Daoy (cell line): ENCODE data around the gene SPNS3. TPM values are rescaled to one million over a fixed set of nuclear protein-coding genes. Genes with fewer than 3 reads are reported as not detected.
A peak's percentile ranks its signal among the peaks of the same experiment; 100 is the strongest.

Experiments
- DNase-seq: peaks from one replicate; pipeline ENCODE4 v3.0.0-alpha.2; 2015; ENCODE audit warnings: low read depth
- total RNA-seq: library from RNA; depleted of rRNA; stranded (reverse); fragments of >200 nt; shearing (Covaris generic); gene quantifications from 2 replicates; pipeline ENCODE4 v1.2.3, GENCODE V29; 2014; rRNA removed

The SPNS3 gene
- 0.11 TPM in 1 of 2 replicates, not detected in the other for total RNA-seq

DNA sequence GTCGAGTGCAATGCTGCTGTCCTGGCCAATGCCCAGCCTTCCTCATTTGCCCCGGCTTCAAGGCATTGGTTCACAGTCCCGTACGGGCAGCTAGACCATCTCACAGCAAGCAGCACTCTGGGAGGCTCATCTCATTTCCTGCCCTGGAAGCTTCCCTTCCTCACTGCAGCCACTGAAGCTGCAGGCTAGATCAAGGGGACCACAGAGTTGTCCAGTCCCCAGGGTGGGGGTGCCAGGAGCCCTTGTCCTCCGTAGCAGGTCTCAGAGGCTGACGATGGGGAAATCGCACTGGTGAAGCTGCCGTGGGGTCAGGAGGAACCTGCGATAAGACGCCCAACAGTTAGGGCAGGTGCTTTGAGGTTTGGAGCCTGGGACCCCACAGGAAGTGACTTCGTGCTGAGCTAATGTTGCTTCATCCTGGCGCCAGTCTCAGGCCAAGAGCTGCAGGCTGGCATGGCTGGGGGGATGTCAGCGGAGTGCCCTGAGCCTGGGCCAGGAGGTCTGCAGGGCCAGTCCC lies at the start of gene SPNS3:
Gene SPNS3, plus strand, starts transcription at position 426 of the 517 bp plus-strand sequence. Its CDS starts 28 bp downstream, at position 454.
- peak; percentile 52 for DNase-seq

- no peak for DNase-seq
These were observed 47.3 kb upstream of the SPNS3 start for GRCh38 chr17:4386406-4386805.

GRCh38 chr17:4387137-4387536 lies 46.6 kb upstream of the SPNS3 start:
- no peak for DNase-seq

- no peak for DNase-seq
These were observed 44.7 kb upstream of the SPNS3 start for GRCh38 chr17:4389079-4389478.

DNA sequence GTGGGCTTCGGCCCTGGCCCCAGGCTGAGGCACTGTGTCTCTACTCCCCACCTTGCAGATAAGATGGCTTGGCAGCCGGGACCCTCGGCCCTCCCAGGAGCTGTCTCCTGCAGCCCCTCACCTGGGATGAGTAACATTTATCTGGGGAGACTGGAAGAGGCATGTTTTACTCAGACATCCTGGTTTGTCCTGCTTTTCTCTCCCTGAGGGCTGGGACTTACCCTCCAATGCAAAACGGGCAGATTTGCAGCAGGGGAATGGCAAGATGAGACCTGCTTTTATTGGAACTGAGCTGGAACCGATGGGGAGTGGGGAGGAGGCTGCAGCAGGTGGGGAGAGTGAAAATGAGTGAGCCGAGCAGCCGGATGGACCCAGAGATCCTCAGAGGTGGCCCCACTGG lies 39.9 kb upstream of the SPNS3 start:
- no peak for DNase-seq

DNA sequence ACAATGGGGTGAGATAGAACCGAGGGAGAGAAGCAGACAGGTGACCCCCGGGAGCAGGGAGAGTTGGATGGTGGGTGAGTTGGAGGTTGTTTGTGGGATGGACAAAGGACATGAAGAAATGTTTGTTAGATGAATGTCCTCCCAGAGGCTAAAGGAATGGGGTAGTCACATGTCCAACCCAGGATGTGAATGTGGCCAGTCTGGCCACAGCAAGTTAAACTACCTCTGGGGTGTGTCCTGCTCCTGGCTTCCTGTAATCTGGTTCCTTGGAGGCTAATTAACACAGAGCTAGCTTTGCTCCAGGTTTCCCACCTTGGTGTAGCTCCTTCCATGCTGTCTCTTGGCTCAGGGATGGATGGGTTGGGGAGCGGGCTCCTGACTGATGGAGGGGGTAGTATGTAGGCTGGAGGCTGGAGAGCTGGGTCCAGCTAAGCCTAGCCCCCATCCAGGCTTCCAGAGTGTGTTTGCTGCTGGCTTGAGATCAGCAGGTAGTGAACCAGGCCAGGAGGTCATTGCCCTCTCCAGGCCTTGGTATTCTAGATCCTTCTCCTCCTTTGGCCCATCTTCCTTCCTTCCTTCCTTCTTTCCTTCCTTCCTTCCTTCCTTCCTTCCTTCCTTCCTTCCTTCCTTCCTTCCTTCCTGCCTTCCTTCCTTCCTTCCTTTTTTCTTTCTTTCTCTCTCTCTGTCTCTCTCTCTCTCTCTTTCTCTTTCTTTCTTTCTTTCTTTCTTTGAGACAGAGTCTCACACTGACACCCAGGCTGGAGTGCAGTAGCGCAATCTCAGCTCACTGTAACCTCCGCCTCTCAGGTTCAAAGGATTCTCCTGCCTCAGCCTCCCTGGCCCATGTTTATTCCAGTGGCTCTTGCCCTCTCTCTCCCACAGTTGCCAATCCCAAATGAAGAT lies 39.3 kb upstream of the SPNS3 start:
- DNase-seq: no peak

DNA sequence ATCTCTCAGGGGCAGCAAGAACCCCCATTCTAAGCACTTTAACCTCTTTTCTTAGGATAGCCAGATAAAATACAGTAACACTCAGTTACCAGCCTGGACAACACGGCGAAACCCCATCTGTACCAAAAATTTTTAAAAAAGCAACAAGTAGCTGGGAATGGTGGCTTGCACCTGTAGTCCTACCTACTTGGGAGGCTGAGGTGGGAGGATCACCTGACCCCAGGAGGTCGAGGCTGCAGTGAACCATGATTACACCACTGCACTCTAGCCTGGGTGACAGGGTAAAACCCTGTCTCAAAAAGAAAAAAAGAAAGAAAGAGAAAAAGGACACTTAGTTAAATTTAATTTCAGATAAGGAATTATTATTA lies 38.6 kb upstream of the SPNS3 start:
- no peak for DNase-seq

DNA sequence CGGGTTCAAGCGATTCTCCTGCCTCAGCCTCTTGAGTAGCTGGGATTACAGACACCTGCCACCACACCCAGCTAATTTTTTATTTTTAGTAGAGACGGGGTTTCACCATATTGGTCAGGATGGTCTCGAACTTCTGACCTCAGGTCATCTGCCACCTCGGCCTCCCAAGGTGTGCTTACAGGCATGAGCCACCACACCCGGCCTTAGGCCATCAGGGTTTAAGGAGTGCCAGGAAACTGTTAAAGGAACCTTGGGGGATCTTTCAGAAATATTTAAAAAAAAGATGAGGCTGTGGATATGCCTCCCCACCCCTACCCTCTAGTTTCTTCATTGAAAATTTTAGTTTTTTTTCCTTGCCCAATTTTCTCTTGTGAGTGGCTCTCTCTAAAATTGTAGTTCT lies 35.9 kb upstream of the SPNS3 start:
- no peak for DNase-seq

- no peak for DNase-seq
These were observed 28.6 kb upstream of the SPNS3 start for GRCh38 chr17:4405038-4405669.

DNA sequence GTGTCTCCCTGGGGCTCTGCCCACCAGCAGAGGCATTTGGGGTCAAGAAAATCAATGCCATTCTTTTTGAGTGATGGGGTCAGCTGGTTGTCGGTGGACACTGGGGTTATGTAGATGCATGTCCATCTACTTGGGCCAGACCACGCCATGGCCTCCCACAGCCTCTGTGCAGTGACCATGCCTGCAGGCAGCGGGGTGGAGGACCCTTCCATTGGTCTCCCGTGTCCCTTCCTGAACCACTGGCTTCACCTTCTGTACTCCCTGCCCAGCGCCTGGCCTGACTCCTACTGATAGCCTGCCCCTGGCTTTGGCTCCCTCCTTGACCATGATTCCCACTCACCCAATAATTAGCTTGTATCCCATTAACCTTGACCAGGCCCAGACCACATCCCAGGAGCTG lies 28.0 kb upstream of the SPNS3 start:
- DNase-seq: no peak

DNA sequence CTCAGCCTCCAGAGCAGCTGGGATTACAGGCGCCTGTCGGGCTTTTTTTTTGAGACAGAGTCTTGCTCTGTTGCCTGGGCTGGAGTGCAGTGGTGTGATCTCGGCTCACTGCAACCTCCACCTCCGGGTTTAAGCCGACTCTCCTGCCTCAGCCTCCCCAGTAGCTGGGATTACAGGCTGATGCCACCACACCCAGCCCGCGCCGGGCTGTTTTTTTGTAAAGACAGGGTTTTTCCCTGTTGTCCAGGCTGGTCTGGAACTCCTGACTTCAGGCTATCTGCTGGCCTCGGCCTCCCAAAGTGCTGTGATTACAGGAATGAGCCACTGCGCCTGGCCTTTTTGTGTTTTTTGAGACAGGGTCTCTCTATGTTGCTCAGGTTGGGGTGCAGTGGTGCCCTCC lies 27.4 kb upstream of the SPNS3 start:
- DNase-seq: no peak

- no peak for DNase-seq
These were observed 26.5 kb upstream of the SPNS3 start for GRCh38 chr17:4407216-4407615.

DNA sequence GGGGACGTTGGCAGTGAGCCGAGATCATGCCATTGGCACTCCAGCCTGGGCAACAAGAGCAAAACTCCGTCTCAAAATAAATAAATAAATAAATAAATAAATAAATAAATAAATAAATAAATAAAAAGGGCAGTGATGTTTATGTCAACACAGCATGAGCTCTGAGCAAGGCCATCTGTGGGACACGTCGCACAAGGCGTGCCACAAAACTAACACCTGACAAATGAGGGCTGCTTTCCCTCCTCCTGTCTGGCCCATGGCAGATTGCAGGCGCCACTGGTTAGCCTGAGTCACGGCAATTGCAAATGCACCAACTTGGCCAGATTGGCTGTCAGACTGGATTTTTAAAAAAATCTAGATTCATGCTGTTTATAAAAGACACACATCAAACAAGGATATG lies 25.9 kb upstream of the SPNS3 start:
- DNase-seq: peak; percentile 14

GRCh38 chr17:4409659-4410058 lies 24.1 kb upstream of the SPNS3 start:
- no peak for DNase-seq

- DNase-seq: no peak
These were observed 22.5 kb upstream of the SPNS3 start for GRCh38 chr17:4411201-4411600.

DNA sequence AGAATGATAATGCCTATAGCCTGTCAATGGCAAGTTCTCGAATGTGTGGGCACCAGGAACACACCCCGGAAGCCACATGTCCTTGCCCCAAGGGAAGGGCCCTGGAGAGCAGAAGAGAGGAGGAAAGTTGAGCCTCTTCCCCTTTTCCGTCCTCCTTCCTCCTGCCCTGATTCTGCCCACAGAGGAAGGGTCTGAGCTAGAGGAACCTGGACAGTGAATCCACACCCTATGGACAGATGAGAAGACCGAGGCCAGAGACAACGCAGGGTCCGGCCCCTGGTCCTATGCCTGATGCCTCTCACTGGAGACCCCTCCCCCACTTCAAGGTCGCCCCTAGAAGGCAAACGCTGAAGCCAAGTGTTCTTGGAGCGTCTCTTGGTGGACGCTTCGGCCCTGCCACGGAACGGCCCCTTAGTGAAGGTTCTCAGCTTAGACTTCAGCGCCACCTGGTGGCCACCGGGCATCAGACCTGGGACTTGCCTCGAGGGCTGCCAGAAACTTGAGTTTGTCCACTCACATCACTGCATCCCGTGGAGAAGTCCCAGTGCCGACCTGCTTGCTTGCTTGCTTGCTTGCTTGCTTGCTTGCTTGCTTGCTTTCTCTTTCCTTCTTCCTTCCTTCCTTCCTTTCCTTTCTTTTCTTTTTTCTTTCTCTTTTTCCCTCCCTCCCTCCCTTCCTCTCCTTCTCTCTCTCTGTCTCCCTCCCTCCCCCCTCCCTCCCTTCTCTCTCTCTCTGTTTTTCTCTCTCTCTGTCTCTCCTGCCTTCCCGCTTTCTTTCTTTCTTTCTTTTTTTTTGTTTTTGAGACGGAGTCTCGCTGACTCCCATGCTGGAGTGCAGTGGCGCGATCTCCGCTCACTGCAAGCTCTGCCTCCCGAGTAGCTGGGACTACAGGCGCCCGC lies 20.6 kb upstream of the SPNS3 start:
- peak; percentile 90 for DNase-seq

DNA sequence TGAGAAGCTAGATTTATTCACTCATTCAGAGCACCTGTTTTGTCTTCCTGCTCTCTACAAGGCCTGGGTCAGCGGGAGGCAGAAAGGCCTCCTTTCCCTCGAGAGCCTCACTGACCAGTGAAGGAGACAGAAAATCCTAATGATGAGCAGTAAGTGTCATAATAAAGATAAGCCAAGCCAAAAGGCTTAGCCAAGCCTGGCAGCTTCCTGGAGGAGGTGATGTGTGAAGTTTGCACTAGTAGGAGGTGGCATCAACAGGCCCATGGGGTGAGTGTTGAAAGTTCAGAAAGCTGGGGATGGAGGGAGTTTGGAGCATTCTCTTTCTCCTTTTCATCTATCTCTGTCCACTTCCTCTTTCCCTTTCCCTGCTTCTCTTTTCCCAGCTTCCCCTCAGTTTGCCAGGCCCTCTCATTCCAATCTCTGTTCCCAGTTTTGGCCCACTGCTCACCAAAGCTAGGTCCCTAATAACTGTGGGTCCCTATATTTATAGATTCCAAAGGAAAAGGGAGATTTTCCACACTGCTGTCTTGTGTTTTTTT lies 16.5 kb upstream of the SPNS3 start:
- DNase-seq: no peak

GRCh38 chr17:4420692-4421131 lies 13.0 kb upstream of the SPNS3 start:
- peak; percentile 75 for DNase-seq

- no peak for DNase-seq
These were observed 10.9 kb upstream of the SPNS3 start for GRCh38 chr17:4422864-4423263.

GRCh38 chr17:4425398-4425797 lies 8.3 kb upstream of the SPNS3 start:
- no peak for DNase-seq

GRCh38 chr17:4426499-4427208 lies 7.1 kb upstream of the SPNS3 start:
- DNase-seq: no peak
